SK-N-MC (cell line): Measurements from ENCODE around the gene AQP9.
"Not testable (repeated sequence)": the region's sequence is repeated elsewhere in the genome, so short reads cannot be mapped to it uniquely, and the experiment has no call there.

Experiments
- DNase-seq: peaks from one replicate; pipeline ENCODE4 v3.0.0-alpha.2; 2011; ENCODE audit warnings: low read depth, low spot score
- H3K27ac ChIP-seq: fragments of 200-600 bp; sonication (generic); 2 replicates; pipeline ENCODE4 v1.5.1; 2016; ENCODE audit warnings: mixed run types
- H3K36me3 ChIP-seq: fragments of 200-600 bp; sonication (generic); 2 replicates; pipeline ENCODE4 v1.6.1; 2017; ENCODE audit warnings: antibody characterized with exemption, low read length, mixed read lengths; ENCODE audit not compliant: insufficient read depth
- H3K4me3 ChIP-seq: fragments of 200-600 bp; sonication (generic); 2 replicates; pipeline ENCODE4 v1.5.1; 2016
- H3K9ac ChIP-seq: fragments of 200-600 bp; sonication (generic); 2 replicates; pipeline ENCODE4 v1.8.0; 2017; ENCODE audit warnings: mixed run types, mixed read lengths; ENCODE audit not compliant: insufficient read length
- H3K9me3 ChIP-seq: fragments of 200-600 bp; sonication (generic); 2 replicates; pipeline ENCODE4 v1.6.1; 2017; ENCODE audit warnings: low read depth, mild to moderate bottlenecking, antibody characterized with exemption, low read length, moderate library complexity, mixed read lengths
- EZH2 ChIP-seq: fragments of 200-600 bp; sonication (generic); IDR thresholded peaks from one replicate; pipeline ENCODE4 v1.6.1; 2017; ENCODE audit warnings: antibody characterized with exemption
- FOXP2 ChIP-seq: optimal IDR thresholded peaks from 2 replicates; pipeline ENCODE3; 2011; ENCODE audit warnings: mild to moderate bottlenecking, moderate library complexity; ENCODE audit not compliant: insufficient read depth; ENCODE audit errors: extremely low read length, control extremely low read depth
- POLR2AphosphoS5 ChIP-seq: IDR thresholded peaks from 2 replicates; pipeline ENCODE4 v1.6.1; 2012; ENCODE audit warnings: mild to moderate bottlenecking, low read depth, low read length, borderline replicate concordance

Gene AQP9

GRCh38 chr15:58182460-58183163 is 44.4 kb downstream of the AQP9 start:
- no peak overlapping the region for H3K4me3 ChIP-seq
- H3K9ac ChIP-seq = no peak overlapping the region
- TF ChIP-seq POLR2AphosphoS5 (no peak), EZH2 (no peak)
- H3K36me3 ChIP-seq = no peaks in the 10 kb centered on the region
- no peaks in the 10 kb centered on the region for H3K9me3 ChIP-seq
- no peak for DNase-seq
- H3K27ac ChIP-seq = no peak overlapping the region

- no peak overlapping the region for H3K27ac ChIP-seq
Observed at GRCh38 chr15:58185439-58185838, 47.3 kb downstream of the AQP9 start.

GRCh38 chr15:58189148-58189811 is 51.1 kb downstream of the AQP9 start:
- DNase-seq = no peak
- Histone ChIP-seq H3K9ac (no peak overlapping the region), H3K9me3 (no peaks in the 10 kb centered on the region), H3K36me3 (no peaks in the 10 kb centered on the region), H3K27ac (no peak overlapping the region), H3K4me3 (no peak overlapping the region)
- TF ChIP-seq POLR2AphosphoS5 (no peak), EZH2 (no peak), FOXP2 (no peak)

More at GRCh38 chr15:58185439-58185838, 47.3 kb downstream of the AQP9 start:
- Histone ChIP-seq H3K9me3 (no peaks in the 10 kb centered on the region), H3K9ac (no peak overlapping the region), H3K4me3 (no peak overlapping the region), H3K36me3 (no peaks in the 10 kb centered on the region)
- TF ChIP-seq EZH2 (no peak), FOXP2 (no peak), POLR2AphosphoS5 (no peak)
- DNase-seq = no peak

GRCh38 chr15:58190419-58190818 is 52.2 kb downstream of the AQP9 start:
- no peak overlapping the region for H3K9ac ChIP-seq
- H3K36me3 ChIP-seq = no peaks in the 10 kb centered on the region
- no peak overlapping the region for H3K27ac ChIP-seq
- no peak overlapping the region for H3K4me3 ChIP-seq
- TF ChIP-seq EZH2 (no peak), POLR2AphosphoS5 (no peak), FOXP2 (no peak)
- DNase-seq = no peak
- no peaks in the 10 kb centered on the region for H3K9me3 ChIP-seq

- H3K27ac ChIP-seq, H3K36me3 ChIP-seq, H3K9me3 ChIP-seq, DNase-seq, H3K9ac ChIP-seq, H3K4me3 ChIP-seq: not testable (repeated sequence)
Observed at GRCh38 chr15:58193636-58194035, 55.5 kb downstream of the AQP9 start.

GRCh38 chr15:58200739-58201138 is 62.6 kb downstream of the AQP9 start:
- H3K9me3 ChIP-seq = no peaks in the 10 kb centered on the region
- H3K4me3 ChIP-seq = no peak overlapping the region
- H3K27ac ChIP-seq = no peak overlapping the region
- TF ChIP-seq EZH2 (no peak), POLR2AphosphoS5 (no peak), FOXP2 (no peak)
- H3K36me3 ChIP-seq = no peaks in the 10 kb centered on the region
- no peak for DNase-seq
- no peak overlapping the region for H3K9ac ChIP-seq

GRCh38 chr15:58201516-58201915 is 63.3 kb downstream of the AQP9 start:
- H3K4me3 ChIP-seq = no peak overlapping the region
- TF ChIP-seq FOXP2 (no peak), EZH2 (no peak), POLR2AphosphoS5 (no peak)
- no peak overlapping the region for H3K27ac ChIP-seq
- no peaks in the 10 kb centered on the region for H3K36me3 ChIP-seq
- H3K9ac ChIP-seq = no peak overlapping the region
- no peak for DNase-seq
- H3K9me3 ChIP-seq = no peaks in the 10 kb centered on the region

- Histone ChIP-seq H3K4me3 (peak overlapping the region; percentile 6; the same call in 1 of the 2 replicates), H3K9ac (no peak overlapping the region), H3K27ac (peak overlapping the region; percentile 38; the same call in 1 of the 2 replicates), H3K9me3 (no peaks in the 10 kb centered on the region), H3K36me3 (no peaks in the 10 kb centered on the region)
- DNase-seq = no peak
- no peak for TF ChIP-seq EZH2
- peak; percentile 72 for TF ChIP-seq FOXP2
- TF ChIP-seq POLR2AphosphoS5 = peak; percentile 33; the same call in 1 of the 2 replicates
Observed at GRCh38 chr15:58203537-58203936, 65.4 kb downstream of the AQP9 start.
